ENCODE results near the gene RCOR1.
A peak's percentile ranks its signal among the peaks of the same experiment; 100 is the strongest.
"Not testable (repeated sequence)": the region's sequence is repeated elsewhere in the genome, so short reads cannot be mapped to it uniquely, and the experiment has no call there.

The RCOR1 gene

DNA sequence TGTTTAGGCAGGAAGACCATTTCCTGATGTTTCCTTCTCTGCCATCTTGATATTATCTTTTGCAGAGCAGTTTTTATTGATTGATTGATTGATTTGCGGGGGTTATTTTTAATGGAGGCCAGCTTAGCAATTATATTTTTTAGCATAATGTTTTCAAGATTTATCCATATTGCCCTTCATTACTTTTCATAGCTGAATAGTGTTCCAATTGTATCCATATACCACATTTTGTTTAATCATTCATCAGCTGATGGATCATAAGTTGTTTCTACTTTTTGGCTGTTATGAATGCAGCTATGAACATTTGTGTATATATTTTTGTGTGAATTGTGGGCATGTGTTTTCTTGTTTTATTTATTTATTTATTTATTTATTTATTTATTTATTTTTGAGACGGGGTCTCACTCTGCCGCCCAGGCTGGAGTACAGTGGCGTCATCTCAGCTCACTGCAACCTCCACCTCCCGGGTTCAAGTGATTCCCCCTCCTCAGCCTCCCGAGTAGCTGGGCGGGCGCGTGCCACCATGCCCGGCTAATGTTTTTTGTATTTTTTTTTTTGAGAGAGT lies 20.9 kb upstream of the RCOR1 start:
- Histone ChIP-seq H3K4me3 (replicated peaks; ENCODE audit: insufficient read depth, low read length) (no peak overlapping the region), H3K27me3 (ENCODE audit: insufficient read depth, poor library complexity, severe bottlenecking) (no peaks in the 10 kb centered on the region), H3K27ac (replicated peaks) (no peak overlapping the region)
- no peak for DNase-seq (ENCODE audit: low read depth in 1 of 2, low spot score in 1 of 2)
- no peak for TF ChIP-seq CTCF (IDR thresholded peaks at IDR 0.05; ENCODE audit: insufficient read depth, low read length)
- TF ChIP-seq POLR2AphosphoS5 (IDR thresholded peaks at IDR 0.05; ENCODE audit: low read depth), result no peak
- no peak for TF ChIP-seq GABPA (IDR thresholded peaks at IDR 0.05; ENCODE audit: low read depth)
- no peak for TF ChIP-seq SPI1 (IDR thresholded peaks at IDR 0.05; ENCODE audit: borderline replicate concordance, low read depth)
- no peak for TF ChIP-seq REST (IDR thresholded peaks at IDR 0.05; ENCODE audit: insufficient replicate concordance, low read depth)

DNA sequence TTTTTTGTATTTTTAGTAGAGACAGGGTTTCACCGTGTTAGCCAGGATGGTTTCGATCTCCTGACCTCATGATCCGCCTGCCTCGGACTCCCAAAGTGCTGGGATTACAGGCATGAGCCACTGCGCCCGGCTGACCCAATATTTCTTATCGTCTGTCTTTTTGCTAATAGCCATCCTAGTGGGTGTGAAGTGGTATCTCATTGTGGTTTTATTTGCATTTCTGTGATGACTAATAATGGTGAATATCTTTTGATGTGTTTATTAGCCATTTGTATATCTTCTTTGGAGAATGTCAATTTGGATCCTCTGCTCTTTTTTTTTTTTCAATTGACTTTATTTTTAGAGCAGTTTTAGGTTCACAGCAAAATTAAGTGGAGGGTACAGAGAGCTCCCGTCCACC lies 19.3 kb upstream of the RCOR1 start:
- H3K27ac ChIP-seq (replicated peaks); DNase-seq (ENCODE audit: low read depth in 1 of 2, low spot score in 1 of 2); H3K27me3 ChIP-seq (ENCODE audit: insufficient read depth, poor library complexity, severe bottlenecking); H3K4me3 ChIP-seq (replicated peaks; ENCODE audit: insufficient read depth, low read length): not testable (repeated sequence)

DNA sequence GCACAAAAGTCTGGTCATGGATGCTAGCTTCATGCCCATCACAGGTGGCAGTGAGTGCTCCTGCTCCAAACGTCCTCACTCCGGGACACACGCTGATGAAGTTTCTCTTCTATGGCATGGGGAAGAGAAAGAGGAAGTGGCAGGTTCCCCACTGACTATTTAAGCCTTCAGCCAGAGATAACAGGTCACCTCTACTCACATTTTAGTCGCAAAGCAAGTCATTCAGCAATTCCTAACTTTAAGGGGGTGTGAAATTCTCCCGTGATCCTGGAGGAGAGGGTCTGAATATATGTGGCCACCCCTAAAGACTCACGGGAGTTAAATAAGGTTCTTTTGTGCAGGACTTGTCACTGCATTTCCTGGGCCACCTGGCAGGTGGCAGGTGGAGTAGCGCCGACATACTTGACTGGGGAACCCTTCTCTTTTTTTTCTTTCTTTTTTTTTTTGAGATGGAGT lies 18.8 kb upstream of the RCOR1 start:
- H3K27ac ChIP-seq (replicated peaks), result no peak overlapping the region
- peak in 1 of 2 experiments; percentile 62 for DNase-seq (ENCODE audit: low read depth in 1 of 2, low spot score in 1 of 2)
- no peak overlapping the region for H3K4me3 ChIP-seq (replicated peaks; ENCODE audit: insufficient read depth, low read length)
- no peaks in the 10 kb centered on the region for H3K27me3 ChIP-seq (ENCODE audit: insufficient read depth, poor library complexity, severe bottlenecking)
- no peak for TF ChIP-seq REST (IDR thresholded peaks at IDR 0.05; ENCODE audit: insufficient replicate concordance, low read depth)
- no peak for TF ChIP-seq GABPA (IDR thresholded peaks at IDR 0.05; ENCODE audit: low read depth)
- no peak for TF ChIP-seq CTCF (IDR thresholded peaks at IDR 0.05; ENCODE audit: insufficient read depth, low read length)
- no peak for TF ChIP-seq POLR2AphosphoS5 (IDR thresholded peaks at IDR 0.05; ENCODE audit: low read depth)
- peak; percentile 99 for TF ChIP-seq SPI1 (IDR thresholded peaks at IDR 0.05; ENCODE audit: borderline replicate concordance, low read depth)

DNA sequence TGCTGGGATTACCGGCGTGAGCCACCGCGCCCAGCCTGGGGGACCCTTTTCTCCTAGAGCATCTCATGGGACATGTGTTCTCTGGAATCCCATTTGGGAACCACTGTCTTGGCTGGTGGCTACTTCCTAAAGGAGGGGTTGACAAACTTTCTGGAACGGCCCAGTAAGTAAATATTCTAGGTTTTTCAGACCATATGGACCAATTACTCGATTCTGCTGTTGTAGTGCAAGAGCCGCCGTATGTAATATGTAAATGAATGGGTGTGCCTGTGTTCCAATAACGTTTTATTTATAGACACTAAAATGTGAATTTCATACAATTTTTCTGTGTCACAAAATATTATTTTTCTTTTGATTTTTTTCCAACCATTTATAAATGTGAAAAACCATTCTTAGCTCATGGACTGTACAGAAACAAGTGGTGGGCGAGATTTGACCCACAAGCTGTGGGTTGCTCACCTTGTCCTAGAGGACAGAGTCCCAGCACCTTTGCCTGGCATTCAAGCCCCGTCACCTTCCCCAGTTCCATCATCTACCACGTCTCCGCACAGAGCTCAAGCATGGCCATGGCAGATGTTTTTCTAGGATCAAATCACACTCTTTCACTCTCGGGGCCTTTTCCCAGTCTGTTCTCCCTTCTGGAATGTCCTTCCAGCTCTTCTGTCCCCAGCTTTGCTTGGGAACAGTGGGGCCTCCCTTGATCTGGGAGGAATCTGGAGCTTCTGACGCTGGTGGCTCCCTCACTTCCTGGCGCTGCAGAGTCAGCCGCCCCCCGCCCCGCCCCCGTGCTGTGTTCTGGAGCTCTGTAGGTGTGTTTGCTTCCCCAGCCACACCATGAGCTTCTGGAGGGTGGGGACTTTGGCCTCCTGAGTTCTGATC lies 17.9 kb upstream of the RCOR1 start:
- Histone ChIP-seq H3K27me3 (ENCODE audit: insufficient read depth, poor library complexity, severe bottlenecking) (no peaks in the 10 kb centered on the region), H3K27ac (replicated peaks) (no peak overlapping the region), H3K4me3 (replicated peaks; ENCODE audit: insufficient read depth, low read length) (no peak overlapping the region)
- DNase-seq (ENCODE audit: low read depth in 1 of 2, low spot score in 1 of 2), result no peak
- TF ChIP-seq GABPA (IDR thresholded peaks at IDR 0.05; ENCODE audit: low read depth) (no peak), REST (IDR thresholded peaks at IDR 0.05; ENCODE audit: insufficient replicate concordance, low read depth) (no peak), SPI1 (IDR thresholded peaks at IDR 0.05; ENCODE audit: borderline replicate concordance, low read depth) (no peak), CTCF (IDR thresholded peaks at IDR 0.05; ENCODE audit: insufficient read depth, low read length) (no peak), POLR2AphosphoS5 (IDR thresholded peaks at IDR 0.05; ENCODE audit: low read depth) (no peak)

Measured in HL-60 (cell line).